GM19397 (cell line): ENCODE data around the gene TAF1D.
"Not testable (repeated sequence)": the region's sequence is repeated elsewhere in the genome, so short reads cannot be mapped to it uniquely, and the experiment has no call there.

Experiments
- ATAC-seq: cut with Tn5 transposase; IDR thresholded peaks from one replicate; pipeline ENCODE4 v1.9.1; 2021; ENCODE audit warnings: mild to moderate bottlenecking, moderate library complexity; ENCODE audit not compliant: unreplicated experiment

The TAF1D gene

GRCh38 chr11:93751001-93751400 lies 9.7 kb upstream of the TAF1D start:
- ATAC-seq = no peak

DNA sequence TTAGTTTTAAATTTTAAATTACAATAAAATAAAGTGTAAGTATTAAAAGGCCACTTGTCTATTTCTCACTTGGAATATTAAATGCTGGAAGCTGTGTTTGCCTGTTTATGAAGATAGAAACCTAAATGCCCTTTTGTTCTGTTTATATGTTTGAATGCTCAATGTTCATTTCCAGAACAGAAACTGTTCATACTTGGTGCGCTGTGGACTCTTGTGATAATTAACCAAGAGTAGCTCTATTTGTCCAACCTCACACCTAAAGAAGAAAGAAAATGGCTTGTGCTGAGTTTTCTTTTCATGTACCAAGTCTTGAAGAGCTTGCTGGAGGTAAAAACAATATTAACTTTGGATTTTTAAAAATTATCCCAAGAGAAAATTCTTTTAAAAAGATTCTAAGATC lies 5.8 kb upstream of the TAF1D start:
- ATAC-seq = peak; percentile 74

GRCh38 chr11:93746101-93746500 lies 4.8 kb upstream of the TAF1D start:
- ATAC-seq = no peak

DNA sequence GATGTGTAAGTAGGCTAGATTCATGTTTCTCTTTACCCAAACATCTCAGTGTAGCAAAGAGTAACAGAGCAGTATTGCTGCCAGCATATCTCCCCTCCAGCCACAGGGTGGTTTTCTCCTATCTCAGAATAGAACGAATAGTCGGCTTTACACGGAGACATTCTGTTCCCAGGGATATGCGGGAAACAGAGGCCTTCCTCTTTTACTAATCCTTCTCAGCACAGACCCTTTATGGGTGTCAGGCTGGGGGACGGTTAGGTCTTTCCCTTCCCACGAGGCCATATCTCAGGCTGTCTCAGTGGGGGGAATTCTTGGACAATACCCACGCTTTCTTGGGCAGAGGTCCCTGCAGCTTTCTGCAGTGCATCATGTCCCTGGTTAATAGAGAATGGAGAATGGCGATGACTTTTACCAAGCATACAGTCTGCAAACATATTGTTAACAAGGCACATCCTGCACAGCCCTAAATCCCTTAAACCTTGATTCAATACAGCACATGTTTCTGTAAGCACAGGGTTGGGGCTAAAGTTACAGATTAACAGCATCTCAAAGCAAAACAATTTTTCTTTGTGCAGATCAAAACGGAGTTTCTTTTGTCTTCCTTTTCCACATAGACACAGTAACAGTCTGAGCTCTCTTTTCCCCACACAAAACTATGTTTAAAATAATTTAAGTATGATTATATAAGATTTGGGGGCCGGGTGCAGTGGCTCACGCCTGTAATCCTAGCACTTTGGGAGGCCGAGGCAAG lies 3.9 kb upstream of the TAF1D start:
- ATAC-seq = not testable (repeated sequence)

DNA sequence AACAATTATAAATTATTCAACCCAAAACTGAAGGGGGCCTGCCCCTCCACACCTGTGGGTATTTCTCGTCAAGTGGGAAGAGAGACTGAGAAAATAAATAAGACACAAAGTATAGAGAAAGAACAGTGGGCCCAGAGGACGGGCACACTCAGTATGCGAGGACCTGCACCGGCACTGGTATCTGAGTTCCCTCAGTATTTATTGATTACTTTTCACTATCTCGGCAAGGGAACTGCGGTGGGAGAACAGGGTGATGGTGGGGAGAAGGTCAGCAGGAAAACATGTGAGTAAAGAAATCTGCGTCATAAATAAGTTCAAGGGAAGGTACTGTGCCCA lies 3.3 kb upstream of the TAF1D start:
- ATAC-seq = no peak

DNA sequence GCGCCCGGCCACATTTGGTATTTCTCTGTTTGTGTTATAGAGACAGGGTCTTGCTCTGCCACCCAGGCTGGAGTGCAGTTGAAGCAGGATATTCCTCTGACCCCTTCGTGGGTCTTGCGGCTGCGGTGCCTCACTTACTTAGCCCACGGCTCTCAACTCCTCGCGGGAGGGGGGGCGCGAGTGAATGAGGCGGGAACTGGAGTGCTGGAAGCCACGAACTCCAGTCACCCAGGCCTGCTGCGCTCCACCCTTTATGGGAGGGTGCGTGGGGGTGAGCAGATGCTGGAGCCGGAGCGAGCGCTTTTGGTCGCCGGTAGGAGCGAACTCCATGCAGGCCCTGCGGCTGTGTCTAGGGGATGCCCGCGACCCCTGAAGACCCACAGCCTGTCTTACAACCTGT lies 2.0 kb upstream of the TAF1D start:
- no peak for ATAC-seq

GRCh38 chr11:93741882-93742226 lies 559 bp upstream of the TAF1D start:
- no peak for ATAC-seq

DNA sequence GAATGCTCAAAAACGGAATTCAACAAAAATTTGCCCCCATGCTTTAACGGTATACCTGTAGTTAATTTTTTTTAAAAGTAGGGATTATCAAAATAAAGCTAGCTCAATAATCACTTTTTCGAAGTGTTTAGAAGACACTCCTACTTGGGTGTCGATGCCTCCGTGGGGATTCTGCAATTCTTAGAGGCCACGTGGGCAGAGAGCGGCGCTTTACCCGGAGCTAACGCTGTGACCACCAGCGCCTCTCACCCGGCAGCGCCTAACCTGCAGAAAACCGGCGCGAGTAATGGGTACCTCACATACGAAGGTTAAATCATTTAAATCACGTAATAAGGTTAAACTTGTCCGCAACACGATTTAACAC lies 583 bp downstream of the TAF1D start:
- ATAC-seq = peak; percentile 23

DNA sequence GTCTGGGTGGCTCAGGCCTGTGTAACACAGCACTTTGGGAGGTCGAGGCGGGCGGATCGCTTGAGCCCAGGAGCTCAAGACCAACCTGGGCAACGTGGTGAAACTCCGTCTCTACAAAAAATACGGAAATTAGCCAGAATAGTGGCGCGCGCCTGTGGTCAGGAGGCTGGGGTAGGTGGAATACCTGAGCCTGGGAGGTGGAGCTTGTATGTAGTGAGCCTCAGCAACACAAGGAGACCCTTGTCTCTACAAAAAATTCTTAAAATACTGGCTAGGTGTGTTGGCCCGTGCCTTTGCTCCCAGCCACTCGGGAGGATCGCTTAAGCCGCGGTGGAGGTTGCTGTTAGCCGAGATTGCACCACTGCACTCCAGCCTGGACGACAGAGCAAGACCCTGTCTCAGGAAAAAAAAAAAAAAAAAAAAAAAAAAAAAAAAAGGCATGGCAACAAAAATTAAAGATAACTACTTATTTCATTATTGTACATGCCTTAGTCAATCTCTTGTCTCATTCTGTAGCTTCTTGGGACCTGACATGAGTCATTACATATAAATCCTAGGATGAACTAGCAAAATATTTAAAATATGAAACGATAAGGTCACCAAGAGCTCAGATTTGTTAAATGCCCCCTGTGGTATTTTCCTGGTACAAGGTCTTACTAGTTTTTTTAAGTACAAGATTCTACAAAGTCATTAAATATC lies 1.1 kb downstream of the TAF1D start:
- no peak for ATAC-seq

GRCh38 chr11:93738647-93739081 lies 2.6 kb downstream of the TAF1D start:
- no peak for ATAC-seq

- ATAC-seq = no peak
Observed at GRCh38 chr11:93737904-93738612, 3.2 kb downstream of the TAF1D start.

DNA sequence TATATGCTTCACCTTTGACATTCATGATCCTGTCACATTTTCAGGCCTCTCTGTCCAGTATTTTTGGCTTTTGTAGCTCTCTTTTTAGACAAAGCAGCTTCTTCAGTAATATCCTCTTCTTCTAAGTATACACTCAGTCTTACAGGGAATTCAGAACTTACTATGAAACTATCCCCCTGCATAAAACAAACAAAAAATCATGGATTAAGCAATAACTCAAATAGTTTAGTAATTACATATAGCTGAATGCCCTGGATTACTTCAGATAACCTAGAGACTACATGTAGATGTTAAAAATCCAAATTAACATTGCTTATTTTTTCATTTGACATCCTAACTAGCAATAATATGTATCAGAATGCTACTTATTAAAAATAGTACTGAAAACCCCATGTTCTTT lies 5.2 kb downstream of the TAF1D start:
- no peak for ATAC-seq

- ATAC-seq = no peak
Observed at GRCh38 chr11:93735627-93736026, 5.7 kb downstream of the TAF1D start.

DNA sequence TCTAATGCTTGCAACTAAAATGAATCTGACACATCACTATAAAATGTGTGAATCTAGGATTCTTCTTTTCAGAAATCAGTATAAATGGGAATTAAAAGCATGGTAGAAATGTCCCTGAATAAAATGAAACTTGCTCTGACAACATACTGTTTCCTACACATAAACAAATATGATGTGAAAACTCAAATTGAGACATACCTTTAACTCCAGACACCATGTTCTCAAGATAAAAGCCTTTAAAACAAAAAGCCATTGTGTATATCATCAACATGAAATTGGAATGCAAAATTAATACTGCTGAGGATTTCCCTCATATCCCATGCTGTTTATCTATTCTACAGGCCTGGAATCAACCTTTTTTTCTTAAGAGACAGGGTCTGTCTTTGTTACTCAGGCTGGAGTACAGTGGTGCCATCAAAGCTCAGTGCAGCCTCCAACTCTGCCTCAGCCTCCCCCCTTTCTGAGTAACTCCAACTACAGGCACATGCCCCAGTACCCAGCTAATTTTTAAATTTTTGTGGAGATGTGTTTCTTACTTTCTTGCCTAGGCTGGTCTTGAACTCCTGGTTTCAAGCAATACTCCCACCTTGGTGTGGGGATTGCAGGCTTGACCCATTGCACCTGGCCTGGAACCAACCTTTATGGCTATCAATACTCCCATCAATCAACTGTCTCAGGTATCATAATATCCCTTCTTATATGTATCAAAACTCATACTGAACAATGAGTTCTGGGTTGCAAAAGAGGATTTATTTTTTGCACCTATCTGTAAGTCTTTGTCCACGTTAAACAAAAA lies 6.7 kb downstream of the TAF1D start:
- ATAC-seq = no peak

DNA sequence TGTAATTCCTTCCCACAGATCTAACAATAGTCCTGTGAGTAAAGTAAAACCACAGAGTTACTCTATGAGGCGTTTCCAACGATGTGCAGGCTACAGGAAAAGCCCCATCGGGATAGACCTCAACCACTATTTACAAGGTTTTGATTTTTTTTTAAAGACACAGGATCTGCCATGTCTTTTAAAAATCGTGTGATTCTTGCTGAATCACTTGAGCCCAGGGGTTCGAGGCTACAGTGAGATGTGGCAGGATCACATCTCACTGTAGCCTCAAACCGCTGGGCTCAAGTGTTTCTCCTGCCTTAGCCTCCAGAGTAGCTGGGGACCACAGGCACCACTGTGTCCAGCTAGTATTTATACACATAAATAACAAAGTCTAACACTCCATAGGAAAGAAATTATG lies 7.8 kb downstream of the TAF1D start:
- no peak for ATAC-seq

DNA sequence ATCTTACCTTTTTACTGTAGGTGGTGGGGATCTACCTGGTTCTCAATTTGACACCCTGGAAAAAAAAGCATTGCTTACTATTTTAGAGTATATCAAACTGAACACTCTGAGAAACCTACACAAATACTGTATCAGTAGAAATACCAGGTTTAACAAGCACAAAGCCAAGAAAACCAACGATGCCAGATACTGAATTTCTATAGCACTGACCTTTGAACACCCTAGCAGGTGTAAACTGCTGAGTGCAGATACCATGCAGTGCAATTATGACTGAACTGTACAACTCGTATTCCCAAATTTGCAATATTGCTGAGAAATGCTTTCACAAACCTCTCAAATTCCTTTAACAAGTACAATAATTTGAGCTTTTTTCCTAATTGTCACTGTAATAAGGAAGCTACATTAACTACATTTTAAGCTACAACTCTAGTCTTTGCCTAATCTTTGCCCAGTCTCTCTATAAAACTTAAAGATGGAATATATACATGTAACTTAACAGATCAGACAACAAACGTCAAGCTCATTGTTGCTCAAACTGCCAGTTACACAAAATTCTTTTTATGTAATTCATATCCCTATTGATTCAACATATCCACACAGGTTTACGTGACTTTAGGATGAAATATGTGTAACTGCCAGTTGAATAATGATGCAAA lies 8.9 kb downstream of the TAF1D start:
- no peak for ATAC-seq

- no peak for ATAC-seq
Observed at GRCh38 chr11:93730108-93731107, 10.9 kb downstream of the TAF1D start.

DNA sequence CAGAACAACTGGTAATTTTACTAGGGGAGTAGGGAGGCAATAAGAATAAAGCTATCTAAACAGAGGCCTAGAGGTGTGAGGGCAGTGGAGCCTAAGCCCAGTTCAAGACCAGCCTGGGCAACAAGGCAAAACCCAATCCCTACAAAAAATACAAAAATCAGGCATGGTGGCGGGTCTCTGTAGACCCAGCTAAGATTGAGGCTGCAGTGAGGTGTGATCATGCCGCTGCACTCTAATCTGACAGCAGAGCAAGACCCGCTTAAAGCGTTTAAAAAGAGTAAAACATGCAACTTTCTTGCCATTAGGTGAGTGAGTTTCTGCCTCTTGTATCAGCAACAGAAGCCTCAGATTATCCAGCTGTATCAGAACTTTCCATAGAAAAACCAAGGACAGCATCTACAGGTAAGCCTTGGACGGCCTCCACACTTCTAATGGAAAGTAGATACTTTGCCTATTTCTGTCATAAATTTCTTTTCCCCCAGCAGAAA lies 12.1 kb downstream of the TAF1D start:
- ATAC-seq = no peak

DNA sequence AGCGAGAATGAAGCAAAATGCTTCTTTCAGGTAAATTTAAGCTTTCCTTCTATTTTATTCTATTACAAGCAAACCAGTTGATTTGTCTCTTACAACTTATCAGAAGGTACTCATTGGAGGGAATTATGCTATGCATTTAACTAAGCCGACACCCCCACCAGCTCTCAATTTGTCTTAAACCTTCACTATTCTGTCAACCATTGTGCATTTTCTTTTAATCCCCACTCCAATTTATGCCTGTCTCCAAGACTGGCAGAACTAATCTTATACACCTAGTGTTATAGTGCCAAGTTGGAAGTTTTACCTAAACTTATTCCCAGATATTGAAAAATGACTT lies 12.5 kb downstream of the TAF1D start:
- ATAC-seq = no peak
